Muscle of arm (tissue), 12 donors: ENCODE measurements around the gene KCNN4. TPM values are rescaled to one million over a fixed set of nuclear protein-coding genes. Genes with fewer than 3 reads are reported as not detected.

ENCODE experiments used
- DNase-seq: peaks from one replicate; pipeline ENCODE4 v3.0.0-alpha.2; 2013
- polyA plus RNA-seq, 12 donors: library from polyadenylated mRNA; unstranded; fragments of 120-200 nt; gene quantifications; one replicate each; pipeline ENCODE4 v1.2.1, GENCODE V29; 2013; ENCODE audit not compliant: insufficient read length in 12 of 12

KCNN4 gene
- polyA plus RNA-seq, 12 donors = 0.29 to 2.0 (median 0.64) TPM; not detected in 2

DNA sequence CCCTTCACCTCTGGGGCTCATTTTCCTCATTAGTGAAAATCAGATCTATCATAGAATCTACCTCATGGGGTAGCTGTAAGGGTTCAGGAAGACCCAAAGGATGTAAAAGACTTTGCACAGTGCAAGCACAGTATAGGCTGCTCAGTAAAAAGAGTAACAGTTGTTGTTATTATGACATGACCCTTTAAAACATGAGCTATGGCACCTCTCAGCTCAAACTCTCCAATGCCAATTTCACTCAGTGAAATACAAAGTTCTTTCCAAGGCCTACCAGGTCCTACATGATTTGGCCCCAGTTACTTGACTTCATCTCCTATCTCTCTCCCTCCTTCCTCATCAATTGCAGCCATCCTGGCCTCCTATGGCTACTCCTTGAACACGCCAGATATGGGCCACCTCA lies 30.9 kb downstream of the KCNN4 start:
- no peak for DNase-seq

GRCh38 chr19:43749152-43749551 lies 31.6 kb downstream of the KCNN4 start:
- DNase-seq = no peak

- DNase-seq = no peak
Measured at GRCh38 chr19:43748685-43749084, 32.1 kb downstream of the KCNN4 start.

DNA sequence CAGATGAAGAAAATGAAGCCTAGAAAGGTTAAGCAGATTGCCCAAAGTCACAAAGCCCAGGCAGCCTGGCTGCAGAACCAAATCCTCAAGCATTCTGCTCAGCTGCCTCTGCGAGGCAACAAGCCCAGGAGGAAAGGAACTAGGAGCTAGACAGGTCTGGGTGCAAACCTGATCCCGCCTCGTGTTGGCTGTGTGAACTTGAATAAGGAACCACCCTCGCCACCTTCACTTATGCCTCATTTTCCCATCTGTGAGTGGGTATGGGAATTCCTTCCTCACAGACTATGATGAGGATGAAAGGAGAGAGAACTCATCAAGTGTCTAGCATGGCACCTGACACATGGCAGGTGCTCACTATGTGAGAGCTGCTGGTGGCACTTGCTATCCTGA lies 32.6 kb downstream of the KCNN4 start:
- no peak for DNase-seq

- DNase-seq = no peak
Measured at GRCh38 chr19:43747557-43748204, 33.1 kb downstream of the KCNN4 start.

DNA sequence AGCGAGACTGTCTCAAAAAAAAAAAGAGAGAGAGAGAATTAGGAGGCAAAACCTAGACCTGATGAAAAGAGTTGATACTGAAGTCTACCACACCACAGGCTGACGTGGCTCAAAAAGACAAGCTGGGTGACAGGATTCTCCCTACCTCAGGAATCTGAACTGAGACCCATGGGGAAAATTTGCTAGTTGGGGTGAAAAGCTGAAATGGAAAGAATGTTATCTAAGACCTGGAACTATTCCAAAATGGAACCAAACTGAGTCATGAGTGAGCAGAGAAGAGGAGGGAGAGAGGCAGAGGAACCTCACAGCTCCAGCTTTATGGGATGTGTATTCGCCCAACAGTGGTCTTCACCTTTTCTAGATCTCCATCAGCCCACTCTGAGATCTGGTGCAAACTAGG lies 37.7 kb downstream of the KCNN4 start:
- no peak for DNase-seq

DNA sequence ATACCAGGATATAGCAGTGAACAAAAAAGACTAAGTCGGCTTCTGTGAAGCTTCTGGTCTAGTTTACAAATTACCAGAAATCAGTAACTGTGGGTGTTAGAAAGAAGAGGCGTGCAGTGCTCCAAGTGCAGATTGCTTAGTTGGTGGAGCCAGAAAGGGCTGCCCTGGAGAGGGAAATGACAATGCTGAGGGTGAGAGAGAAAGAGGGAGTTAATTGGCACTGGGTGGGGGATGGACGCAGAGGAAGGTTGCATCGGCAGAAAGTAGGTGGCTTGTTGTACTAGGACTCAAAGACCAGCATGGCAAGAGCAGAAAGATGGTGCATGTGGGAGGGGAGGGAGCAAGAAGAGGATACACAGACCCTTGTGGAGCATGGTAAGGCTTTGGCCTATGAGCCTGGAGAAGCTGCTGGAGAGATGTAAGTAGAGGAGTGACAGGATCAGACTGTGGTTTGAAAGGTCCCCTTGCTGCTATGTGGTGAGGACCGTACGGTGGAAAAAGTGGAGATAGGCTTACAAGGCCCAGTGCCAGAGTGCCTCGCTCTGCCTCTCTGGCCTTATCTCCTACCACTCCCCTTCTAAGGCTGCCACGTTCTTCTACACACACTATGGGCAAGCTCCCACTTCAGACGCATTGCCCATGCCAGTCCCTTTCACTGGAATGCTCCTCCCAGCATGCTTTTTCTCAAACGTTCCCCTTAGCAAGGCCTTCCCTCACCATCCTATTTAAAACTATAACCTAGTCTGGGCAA lies 39.5 kb downstream of the KCNN4 start:
- DNase-seq = no peak

DNA sequence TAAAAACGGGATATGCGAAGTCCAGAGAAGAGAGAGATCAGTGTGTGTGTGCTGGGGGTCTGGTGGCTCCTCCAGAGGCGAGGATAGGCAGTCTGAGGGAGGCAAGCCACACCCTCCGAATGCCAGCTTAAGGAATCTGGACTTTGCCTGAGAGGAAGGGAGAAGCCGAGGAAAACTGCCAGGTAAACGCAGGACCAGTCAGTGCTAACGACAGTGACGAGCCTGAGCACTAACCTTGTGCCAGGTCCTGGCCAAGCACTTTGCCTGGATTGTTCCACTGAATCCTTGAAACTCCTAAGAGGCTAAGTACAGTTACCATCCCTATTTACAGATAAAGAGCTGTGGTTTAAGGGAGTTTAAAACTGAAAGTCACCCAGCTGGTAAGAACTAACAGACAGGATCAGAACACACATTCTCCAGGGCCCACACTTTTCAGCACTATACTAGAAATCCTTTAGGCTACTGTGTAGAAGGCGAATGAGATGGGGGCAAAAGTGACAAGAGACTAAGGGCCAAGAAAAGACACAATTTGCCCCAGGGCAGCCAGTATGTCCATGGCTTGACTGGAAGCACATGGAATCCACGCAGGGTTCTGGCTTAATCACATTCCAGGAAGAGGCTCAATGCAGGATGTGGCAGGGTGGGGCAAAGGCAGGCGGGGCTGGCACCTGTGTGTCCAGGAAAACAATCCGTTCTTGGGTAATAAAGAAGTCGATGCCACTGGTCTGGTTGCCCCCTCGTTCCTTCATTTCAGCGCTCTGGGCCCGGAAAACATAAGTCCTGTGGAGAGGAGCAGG lies 41.1 kb downstream of the KCNN4 start:
- no peak for DNase-seq

GRCh38 chr19:43738780-43739211 lies 42.0 kb downstream of the KCNN4 start:
- no peak for DNase-seq

DNA sequence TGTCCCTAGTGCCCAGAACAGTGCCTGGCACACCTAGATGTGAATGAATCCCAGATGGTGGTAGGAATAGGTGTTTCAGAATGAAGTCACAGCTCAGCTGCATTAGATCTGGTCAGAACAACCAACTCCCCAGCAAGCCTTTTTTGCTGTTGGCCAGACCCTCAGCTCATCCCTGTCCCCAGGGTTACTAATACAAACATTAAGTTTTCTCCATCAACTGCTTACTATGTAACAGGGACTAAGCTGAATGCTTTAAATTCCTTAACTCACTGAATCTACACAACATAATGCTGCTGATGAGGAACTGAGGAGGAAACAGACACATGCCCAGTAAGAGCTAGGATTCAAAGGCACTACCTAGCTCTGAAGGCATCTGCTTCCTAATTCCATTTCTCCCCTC lies 44.8 kb downstream of the KCNN4 start:
- DNase-seq = no peak

DNA sequence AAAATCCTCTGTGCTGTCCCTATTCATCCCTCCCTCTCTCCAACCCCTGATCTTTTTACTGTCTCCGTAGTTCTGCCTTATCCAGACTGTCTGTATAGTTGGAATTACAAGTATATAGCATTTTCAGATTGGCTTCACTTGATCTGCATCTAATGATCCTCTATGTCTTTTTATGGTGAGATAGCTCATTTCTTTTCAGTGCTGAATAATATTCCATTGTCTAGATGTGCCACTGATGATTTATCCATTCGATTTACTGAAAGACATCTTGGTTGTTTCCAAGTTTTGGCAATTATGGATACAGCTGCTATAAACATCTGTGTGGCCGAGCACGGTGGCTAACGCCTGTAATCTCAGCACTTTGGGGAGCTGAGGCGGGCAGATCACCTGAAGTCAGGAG lies 45.8 kb downstream of the KCNN4 start:
- DNase-seq = no peak

- no peak for DNase-seq
Measured at GRCh38 chr19:43731846-43732245, 48.9 kb downstream of the KCNN4 start.

GRCh38 chr19:43731346-43731745 lies 49.4 kb downstream of the KCNN4 start:
- DNase-seq = no peak

DNA sequence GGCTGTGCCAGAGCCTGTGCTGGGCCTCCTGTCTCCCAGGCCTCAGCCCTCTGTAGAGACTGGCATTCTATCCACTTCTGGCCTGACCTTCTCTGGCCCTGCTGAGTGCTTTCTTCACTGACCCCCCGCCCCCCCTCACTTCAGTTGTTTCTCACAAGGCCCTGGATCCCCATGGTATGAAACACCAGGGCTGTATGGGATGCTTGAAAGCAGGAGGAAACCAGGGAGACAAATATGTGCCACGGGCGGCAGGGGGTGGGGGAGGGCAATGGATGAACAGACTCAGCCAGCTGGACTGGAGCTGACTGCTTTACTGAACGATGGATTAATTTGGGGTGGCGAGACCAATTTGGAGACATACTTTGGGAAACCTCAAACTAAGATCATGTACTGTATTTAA lies 50.9 kb downstream of the KCNN4 start:
- no peak for DNase-seq

DNA sequence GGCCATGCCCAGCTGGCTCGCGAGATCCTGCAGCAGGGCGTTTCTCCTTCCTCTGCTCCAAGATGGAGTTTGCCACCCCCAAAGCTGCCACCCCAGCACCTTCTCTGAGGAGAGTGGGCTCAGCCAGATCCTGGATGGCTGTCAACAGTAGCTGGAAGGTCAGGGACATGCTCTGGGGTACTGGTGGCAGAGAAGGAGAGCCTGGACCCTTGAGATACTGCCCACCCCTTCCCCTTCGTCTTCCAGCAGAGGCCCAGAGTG lies 53.2 kb downstream of the KCNN4 start:
- DNase-seq = no peak

DNA sequence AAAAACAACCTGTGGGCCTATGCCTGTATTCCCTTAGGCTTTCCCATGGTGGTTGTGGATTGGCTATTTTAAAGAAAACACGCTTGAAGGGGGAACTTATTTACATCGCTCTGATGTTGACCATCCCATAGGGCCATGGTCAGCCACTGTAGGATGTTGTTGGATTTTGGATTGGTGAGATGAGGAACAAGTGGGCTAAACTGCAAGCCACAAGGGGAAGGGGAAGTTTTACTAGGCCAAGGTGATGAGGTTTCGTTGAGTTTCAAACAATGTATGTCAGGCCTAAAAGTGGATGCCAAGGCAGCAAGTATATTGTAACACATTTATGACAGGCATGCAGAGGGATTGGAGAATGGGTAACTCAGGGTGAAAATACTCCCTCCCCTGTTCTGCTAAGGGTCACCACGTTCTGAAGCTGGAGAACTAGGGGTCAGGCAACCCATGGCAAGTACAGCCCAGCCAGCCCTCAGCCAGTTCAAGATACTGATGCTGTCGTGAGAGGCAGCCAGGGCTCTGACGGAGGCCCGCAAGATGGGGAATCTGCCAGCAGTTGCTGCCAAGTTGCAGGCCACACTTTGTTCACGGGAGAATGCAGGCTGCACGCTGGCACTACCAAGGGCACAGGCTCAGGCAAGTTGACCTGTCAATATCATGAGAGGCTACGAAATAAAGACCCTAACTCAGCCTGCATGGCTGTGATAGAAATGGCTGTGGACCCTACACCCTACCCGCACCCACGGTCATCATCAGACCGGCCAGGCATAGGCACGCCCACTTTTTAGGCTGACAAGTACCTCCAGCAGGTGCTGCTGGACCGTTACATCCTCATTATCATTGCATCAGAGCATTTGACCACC lies 53.8 kb downstream of the KCNN4 start:
- DNase-seq = no peak

- no peak for DNase-seq
Measured at GRCh38 chr19:43725468-43725867, 55.3 kb downstream of the KCNN4 start.

- no peak for DNase-seq
Measured at GRCh38 chr19:43724896-43725295, 55.9 kb downstream of the KCNN4 start.

- no peak for DNase-seq
Measured at GRCh38 chr19:43723588-43723987, 57.2 kb downstream of the KCNN4 start.

DNA sequence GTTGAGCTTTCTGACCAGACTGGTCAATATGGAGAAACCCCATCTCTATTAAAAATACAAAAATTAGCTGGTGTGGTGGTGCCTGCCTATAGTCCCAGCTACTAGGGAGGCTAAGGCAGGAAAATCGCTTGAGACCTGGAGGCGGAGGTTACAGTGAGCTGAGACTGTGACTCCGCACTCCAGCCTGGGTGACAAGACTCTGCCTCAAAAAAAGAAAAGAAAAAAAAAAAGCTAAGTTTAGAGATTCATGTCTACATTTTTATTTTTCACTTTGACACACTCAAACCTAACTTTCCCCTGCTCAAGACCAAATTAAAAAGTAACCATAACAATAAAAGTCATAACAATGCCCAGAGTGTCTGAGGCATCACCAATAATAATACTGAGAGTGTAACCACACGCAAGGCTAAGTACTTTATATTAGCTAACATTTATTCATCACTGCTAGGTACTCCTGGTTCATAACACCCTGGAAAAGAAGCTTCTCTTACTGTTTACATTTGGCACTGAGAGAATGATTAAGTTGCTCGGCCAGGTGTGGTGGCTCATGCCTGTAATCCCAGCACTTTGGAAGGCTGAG lies 59.2 kb downstream of the KCNN4 start:
- no peak for DNase-seq

- no peak for DNase-seq
Measured at GRCh38 chr19:43720936-43721335, 59.8 kb downstream of the KCNN4 start.

DNA sequence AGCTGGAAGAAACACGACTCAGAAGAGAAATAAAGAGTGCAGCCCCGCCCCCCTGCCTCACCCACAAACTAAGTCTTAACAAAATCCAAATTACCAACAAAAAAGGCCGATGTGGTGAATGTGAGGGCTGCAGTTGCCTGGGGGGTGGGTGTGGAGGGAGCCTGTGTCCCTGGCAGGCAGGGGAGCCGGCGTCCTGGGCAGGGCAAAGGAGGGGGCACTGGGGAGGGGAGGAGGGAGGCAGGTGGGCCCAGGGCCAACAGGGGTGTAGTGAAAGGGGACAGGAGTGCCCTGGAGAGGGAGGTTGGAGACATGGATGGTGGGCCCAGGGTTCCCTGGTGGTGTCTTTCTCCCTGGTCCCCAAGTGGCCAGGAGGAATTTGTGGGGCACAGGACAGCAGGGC lies 60.9 kb downstream of the KCNN4 start:
- no peak for DNase-seq
